ENCODE data around the gene PPIL6. TPM values are rescaled to one million over a fixed set of nuclear protein-coding genes. Genes with fewer than 3 reads are reported as not detected.

PPIL6 gene
- total and polyA plus RNA-seq, 11 donors, result 0.42 to 6.5 (median 3.4) TPM

- Histone ChIP-seq H3K27me3 (no peaks in the 10 kb centered on the region), H3K9me3 (peaks cover 0 to 4% (median 0%) of the 10 kb centered on the region in 12 donors), H3K4me3 (no peak overlapping the region), H3K36me3 (peaks cover 0 to 25% (median 14%) of the 10 kb centered on the region in 9 donors), H3K4me1 (peaks cover 0 to 52% (median 26%) of the 10 kb centered on the region in 12 donors), H3K27ac (peak overlapping the region in 7 of 12 donors; percentile 2 to 74 (median 43))
- DNase-seq (no peak), ATAC-seq (no peak)
- 77 to 80% (median 77%) methylated on average over 6 of the region's 6 CpGs for WGBS, 4 donors
- TF ChIP-seq POLR2A (IDR thresholded peaks at IDR 0.05), result no peak
- TF ChIP-seq, protein P1, sequence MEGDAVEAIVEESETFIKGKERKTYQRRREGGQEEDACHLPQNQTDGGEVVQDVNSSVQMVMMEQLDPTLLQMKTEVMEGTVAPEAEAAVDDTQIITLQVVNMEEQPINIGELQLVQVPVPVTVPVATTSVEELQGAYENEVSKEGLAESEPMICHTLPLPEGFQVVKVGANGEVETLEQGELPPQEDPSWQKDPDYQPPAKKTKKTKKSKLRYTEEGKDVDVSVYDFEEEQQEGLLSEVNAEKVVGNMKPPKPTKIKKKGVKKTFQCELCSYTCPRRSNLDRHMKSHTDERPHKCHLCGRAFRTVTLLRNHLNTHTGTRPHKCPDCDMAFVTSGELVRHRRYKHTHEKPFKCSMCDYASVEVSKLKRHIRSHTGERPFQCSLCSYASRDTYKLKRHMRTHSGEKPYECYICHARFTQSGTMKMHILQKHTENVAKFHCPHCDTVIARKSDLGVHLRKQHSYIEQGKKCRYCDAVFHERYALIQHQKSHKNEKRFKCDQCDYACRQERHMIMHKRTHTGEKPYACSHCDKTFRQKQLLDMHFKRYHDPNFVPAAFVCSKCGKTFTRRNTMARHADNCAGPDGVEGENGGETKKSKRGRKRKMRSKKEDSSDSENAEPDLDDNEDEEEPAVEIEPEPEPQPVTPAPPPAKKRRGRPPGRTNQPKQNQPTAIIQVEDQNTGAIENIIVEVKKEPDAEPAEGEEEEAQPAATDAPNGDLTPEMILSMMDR (IDR thresholded peaks at IDR 0.05), result no peak
- intact Hi-C loops (cut with DNase I), result loop anchor here in 5 of 10 donors (5.0 to 10.0 kb wide), 3 partner anchors 70 to 75 kb away; partner anchors contain the start of gene CD164 (in 4 of the 5)
Measured at GRCh38 chr6:109457562-109457996, 17.2 kb upstream of the PPIL6 start.

GRCh38 chr6:109456710-109457561, 16.5 kb upstream of the PPIL6 start:
- intact Hi-C loops (cut with DNase I), result loop anchor here in 5 of 10 donors (5.0 to 10.0 kb wide), 3 partner anchors 70 to 75 kb away; partner anchors contain the start of gene CD164 (in 4 of the 5)
- peaks cover 0 to 4% (median 0%) of the 10 kb centered on the region in 12 donors for H3K9me3 ChIP-seq
- peak; percentile 29 to 55 (median 42) for ATAC-seq
- peak overlapping the region in 10 of 12 donors; percentile 57 to 93 (median 76) for H3K4me3 ChIP-seq
- H3K27ac ChIP-seq, result peak overlapping the region in 9 of 12 donors; percentile 2 to 78 (median 43)
- no peaks in the 10 kb centered on the region for H3K27me3 ChIP-seq
- H3K36me3 ChIP-seq, result peaks cover 0 to 26% (median 10%) of the 10 kb centered on the region in 9 donors
- TF ChIP-seq POLR2A (IDR thresholded peaks at IDR 0.05), result no peak
- TF ChIP-seq, protein P1 (IDR thresholded peaks at IDR 0.05), result no peak
- DNase-seq, result peak in 3 of 5 donors; percentile 44 to 75 (median 66)
- WGBS, 4 donors, result 49 to 67% (median 55%) methylated on average over 16 of the region's 16 CpGs
- peaks cover 0 to 52% (median 26%) of the 10 kb centered on the region in 12 donors for H3K4me1 ChIP-seq

GRCh38 chr6:109456111-109456583, 15.7 kb upstream of the PPIL6 start:
- 9 to 12% (median 11%) methylated on average over 38 of the region's 38 CpGs for WGBS, 4 donors
- intact Hi-C loops (cut with DNase I), result loop anchor here in 5 of 10 donors (5.0 to 10.0 kb wide), 3 partner anchors 69 to 74 kb away; partner anchors contain the start of gene CD164 (in 4 of the 5)

More at GRCh38 chr6:109456111-109456583, 15.7 kb upstream of the PPIL6 start:
- ATAC-seq (no peak), DNase-seq (peak in 2 of 5 donors; percentile 48)
- peaks cover 0 to 52% (median 26%) of the 10 kb centered on the region in 12 donors for H3K4me1 ChIP-seq
- H3K36me3 ChIP-seq, result peaks cover 0 to 25% (median 4%) of the 10 kb centered on the region in 9 donors
- H3K4me3 ChIP-seq, result peak overlapping the region; percentile 57 to 93 (median 76)
- no peaks in the 10 kb centered on the region for H3K27me3 ChIP-seq
- peaks cover 0 to 2% (median 0%) of the 10 kb centered on the region in 12 donors for H3K9me3 ChIP-seq
- H3K27ac ChIP-seq, result peak overlapping the region in 11 of 12 donors; percentile 21 to 94 (median 73)
- TF ChIP-seq, protein P1 (IDR thresholded peaks at IDR 0.05), result no peak
- TF ChIP-seq POLR2A (IDR thresholded peaks at IDR 0.05), result no peak
